SW 1271 (cell line): Measurements from ENCODE around the gene ZFYVE21.

Source experiments
- DNase-seq, 2 experiments: peaks; one replicate each; lab custom pipeline; 2025; lab: John Stamatoyannopoulos, UW

Gene ZFYVE21

GRCh38 chr14:103692159-103692558, 23.5 kb upstream of the ZFYVE21 start:
- DNase-seq, result no peak

- no peak for DNase-seq
Observed at GRCh38 chr14:103692871-103693270, 22.7 kb upstream of the ZFYVE21 start.

DNA sequence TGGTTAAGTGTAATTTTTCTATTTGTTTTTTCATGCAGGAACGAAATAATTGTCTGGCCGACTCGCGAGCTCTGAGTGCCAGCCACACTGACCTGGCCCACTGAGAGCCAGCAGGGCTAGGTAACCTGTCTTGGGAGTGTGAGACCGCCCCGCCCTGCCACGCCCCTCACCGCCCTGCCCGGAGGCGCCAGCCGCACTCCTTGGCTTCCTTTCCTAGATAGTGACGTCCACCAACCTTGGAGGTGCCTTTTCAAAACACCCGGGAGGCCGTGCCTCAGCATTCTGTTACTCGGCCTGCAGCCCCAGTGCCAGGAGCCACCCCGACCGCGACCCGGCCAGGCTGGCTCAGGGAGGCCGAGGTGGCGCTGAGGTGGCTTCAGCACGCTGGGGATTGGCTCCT, 22.1 kb upstream of the ZFYVE21 start:
- DNase-seq, result no peak

GRCh38 chr14:103694572-103695026, 21.0 kb upstream of the ZFYVE21 start:
- no peak for DNase-seq

DNA sequence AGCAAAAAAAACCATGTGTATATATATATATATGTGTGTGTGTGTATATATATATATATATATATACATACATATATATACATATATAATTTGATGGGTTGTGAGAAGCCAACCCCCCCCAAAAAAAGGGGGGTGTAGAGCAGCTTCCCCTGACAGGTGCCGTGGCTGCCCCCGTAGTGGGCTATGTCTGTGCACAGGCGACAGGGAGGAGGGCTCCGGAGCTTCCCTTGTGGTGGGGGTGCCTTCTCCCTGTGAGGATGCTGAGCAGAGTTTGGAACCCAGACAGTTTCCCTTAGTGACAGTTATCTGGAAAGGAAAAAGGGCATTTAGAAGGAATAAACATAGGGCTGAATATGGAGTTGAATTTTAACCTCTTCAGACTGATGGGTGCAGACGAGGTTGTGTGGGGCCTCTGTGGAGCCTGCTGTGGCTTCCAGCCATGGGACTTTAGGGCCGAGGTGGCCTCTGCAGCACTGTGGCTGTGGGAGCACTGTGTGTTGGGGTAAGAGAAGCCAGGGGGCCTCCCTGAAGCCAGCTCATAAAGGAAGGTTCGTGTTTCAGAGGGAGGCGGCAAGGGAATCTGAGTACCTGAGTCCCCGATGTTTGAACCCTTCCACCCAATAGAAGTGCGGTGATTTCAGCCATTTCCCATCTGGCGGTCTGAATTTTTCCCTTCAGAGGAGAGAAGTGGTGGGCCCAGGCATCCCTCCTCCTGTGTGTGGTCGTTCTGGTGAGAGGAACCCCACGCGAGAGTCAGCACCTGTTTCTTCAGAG, 20.1 kb upstream of the ZFYVE21 start:
- no peak for DNase-seq

GRCh38 chr14:103696070-103696402, 19.6 kb upstream of the ZFYVE21 start:
- no peak for DNase-seq

- no peak for DNase-seq
Observed at GRCh38 chr14:103696466-103697071, 19.0 kb upstream of the ZFYVE21 start.

GRCh38 chr14:103697206-103697602, 18.4 kb upstream of the ZFYVE21 start:
- no peak for DNase-seq

DNA sequence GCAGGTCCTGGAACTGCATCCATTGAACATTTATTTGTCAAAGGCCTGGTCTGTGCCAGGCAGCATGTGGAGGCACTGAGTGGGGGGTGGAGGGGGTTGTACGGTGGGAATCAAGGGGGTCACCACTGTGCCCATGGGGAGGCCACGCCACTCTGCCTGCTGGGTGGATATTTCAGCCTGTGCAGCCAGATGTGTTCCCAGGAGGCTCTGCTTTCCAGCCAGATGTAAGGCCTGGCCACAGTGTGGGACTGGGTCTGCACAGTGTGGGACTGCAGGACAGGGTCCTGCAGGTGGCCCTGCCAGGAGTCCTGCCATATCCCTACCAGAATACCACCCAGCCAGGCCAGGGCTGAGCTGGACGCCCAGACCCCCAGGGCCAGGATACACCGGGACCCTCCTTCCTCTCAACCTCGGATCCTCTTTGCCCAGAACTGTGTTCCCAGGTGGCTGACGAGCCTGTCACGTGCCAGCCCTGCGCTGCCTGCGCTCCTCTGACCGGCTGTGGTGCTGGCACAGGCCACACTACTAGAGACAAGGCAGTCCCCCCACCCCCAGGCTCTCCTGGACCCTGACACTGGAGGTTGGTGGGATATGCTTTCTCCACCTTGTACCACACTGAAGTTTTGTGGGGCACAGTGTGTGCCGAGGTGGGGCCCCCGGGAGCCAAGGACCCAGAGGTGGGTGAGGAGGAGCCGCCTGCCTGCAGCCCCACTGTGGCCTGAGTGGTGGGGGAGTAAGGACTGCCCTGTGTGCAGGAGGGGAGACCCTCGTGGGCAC, 17.8 kb upstream of the ZFYVE21 start:
- DNase-seq, result no peak

- no peak for DNase-seq
Observed at GRCh38 chr14:103698380-103699260, 17.0 kb upstream of the ZFYVE21 start.

- no peak for DNase-seq
Observed at GRCh38 chr14:103699261-103699661, 16.3 kb upstream of the ZFYVE21 start.

DNA sequence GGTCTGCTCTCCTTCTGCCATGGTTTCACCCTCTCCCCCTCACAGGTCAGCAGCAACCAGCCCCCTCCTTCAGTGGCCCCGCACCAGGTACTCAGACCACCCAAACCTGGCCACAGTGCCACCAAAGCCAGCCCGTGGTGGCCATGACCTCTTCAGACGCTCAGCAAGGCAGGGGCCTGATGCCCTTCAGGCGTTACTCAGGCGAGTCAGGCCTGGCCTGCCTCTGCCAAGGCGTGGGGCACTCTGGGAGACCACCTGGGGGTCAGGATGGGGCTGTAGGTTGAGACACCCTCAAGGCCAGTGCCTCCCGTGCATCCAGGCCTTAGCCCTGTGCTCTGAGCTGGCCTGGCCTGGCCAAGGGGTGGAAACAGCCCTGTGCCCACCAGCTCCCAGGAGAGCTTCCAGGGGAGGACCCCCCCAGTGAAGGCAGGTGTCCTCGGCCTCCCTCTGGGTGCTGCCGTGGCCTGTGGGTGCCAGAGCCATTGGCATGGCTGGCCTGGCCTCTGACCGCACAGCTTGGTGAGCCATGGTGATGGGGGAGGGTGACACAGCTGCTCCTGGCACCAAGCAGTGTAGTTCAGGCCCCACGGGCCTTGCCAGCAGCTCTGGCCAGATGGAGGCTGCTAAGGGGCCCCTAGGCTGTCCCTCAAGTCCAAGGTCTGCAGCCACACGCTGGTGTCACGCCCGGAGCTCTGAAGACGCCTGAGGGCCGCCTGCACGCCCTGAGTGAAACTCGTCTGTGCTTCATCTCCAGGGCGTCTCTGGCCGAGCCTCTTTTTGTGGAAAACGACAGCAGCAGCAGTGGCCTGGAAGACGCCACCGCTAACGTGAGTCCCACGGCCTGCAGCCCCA, 15.5 kb upstream of the ZFYVE21 start:
- no peak for DNase-seq

GRCh38 chr14:103700753-103701490, 14.7 kb upstream of the ZFYVE21 start:
- DNase-seq, result no peak

DNA sequence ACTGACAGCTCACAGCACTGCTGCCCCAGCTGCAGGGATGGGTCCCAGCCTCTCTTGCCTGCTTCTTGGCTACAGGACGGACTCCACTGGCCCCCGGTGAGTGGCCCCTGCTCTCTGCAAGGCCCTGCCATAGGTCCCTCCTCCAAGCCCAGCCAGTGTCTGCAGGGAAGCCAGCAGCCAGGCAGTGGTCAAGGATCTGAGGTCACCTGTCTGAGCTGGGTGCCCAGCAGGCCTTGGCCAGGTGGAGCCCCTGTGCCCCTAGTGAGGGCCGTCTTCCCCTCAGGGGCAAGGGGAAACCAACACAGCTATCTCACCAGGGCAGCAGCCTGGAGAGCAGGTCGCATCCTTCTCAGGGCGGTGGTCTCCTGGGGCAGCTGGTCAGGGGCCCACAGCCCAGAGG, 13.5 kb upstream of the ZFYVE21 start:
- DNase-seq, result no peak

DNA sequence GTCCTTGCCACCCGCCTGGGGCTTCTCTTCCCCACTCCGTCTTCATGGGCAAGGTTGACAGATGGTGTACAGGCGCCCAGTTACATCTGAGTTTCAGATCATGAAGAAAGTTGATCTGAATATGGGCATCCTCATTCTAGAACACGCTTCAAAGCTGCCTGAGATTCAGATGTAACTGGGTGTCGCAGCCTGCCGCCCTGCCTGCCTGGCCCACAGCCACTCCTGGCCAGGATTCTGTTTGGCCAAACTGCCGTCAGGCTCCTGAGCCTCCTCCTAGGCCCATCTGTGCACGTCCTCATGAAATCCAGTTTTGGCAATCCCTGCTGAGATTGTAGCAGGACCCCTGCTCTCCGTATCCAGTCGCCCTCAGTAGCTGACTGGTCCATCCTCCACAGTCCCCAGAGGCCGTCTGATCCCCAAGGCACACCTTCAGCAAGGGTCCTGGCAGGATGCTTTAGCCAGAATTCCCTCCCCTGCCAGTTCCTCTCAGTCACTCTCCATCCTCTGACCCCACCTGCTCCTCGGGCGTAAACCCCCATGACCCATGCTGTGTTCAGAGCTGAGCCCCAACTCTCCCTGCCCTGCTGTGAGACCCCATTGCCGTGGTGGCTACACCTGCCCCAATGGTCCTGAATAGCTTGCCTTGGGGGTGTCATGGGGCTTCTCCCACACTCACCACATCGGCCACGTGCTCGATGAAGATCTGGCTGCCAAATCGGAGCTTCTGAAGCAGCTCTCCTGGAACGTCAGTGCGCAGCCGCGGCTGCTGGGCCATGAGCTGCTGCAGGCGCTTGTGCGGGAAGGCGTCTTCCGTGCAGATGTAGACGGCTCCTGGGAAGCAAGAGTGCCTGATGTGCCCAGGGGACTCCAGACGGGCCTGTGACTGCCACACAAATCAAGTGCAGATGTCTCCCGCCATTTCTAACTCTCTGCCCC, 12.8 kb upstream of the ZFYVE21 start:
- no peak for DNase-seq

DNA sequence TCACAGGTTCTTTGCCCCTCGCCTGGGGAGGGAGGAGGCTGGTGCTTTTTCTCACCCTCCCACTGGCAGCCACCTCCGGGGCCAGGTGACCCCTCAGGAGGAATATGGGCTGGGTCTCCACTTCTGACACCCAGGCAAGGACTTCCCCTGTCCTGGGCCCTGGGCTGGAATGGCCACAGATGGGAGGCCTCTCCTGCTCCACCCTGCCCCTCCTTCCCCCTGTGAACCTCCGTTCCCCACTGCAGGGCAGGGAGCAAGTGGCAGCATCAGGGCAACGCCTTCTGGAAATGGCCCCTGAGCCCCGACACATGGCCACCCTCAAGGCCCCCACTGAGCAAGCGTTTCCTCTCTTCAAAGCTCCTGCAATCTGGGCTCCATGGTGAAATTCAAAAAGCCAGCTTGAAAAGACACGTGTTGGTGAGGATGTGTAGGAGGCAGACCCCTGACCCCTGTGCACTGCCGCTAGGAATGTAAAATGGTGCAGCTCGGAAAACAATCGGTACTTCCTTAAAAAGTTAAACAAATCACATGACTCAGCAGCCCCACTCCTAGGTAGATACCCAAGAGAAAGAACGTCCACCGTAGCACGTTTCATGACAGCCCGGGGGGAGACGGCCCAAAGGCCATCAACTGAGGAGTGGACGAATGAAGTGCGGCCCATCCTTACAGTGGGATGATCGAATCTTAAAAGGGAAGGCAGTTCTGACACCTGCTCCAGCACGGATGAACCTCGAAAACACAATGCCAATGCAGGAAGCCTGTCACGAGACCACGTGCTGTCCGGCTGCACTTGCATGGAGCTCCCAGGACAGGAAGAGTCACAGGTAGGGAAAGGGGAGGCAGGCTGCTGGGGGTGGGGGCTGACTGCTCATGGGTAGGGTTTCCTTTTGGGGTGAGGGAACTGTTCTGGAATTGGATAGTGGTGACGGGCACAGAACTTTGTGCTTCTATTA, 11.9 kb upstream of the ZFYVE21 start:
- no peak for DNase-seq

DNA sequence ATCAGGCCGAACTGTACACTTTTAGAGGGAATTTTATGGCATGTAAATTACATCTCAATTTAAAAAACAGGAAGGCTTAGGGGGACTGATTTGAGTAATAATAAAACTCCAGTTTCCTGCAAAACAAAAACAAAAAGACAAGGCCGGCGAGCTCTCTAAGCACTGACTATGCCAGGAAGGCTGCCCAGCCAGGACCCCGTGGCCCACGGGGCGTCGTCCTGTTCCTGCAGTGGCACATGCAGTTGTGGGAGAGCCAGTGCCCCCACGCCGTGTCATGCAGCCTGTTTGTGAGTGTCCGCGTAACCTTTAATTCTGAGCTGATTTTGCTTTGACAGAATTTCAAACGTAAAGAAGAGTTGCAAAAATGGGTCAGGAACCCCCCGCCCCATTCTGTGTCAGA, 10.9 kb upstream of the ZFYVE21 start:
- DNase-seq, result no peak

GRCh38 chr14:103705118-103705503, 10.5 kb upstream of the ZFYVE21 start:
- no peak for DNase-seq
